Left renal cortex interstitium (tissue), 4 donors: ENCODE results near the gene KRT85. TPM values are rescaled to one million over a fixed set of nuclear protein-coding genes. Genes with fewer than 3 reads are reported as not detected.

ENCODE experiments used
- DNase-seq, 4 donors: peaks; one replicate each; pipeline ENCODE4 v3.0.0-alpha.2; 2013; ENCODE audit warnings: low read depth in 4 of 4, low spot score in 2 of 4, missing footprints in 1 of 4
- polyA plus RNA-seq, 4 donors: library from polyadenylated mRNA; unstranded; fragments of 120-200 nt; gene quantifications; one replicate each; pipeline ENCODE4 v1.2.1, GENCODE V29; 2013; ENCODE audit not compliant: insufficient read length in 4 of 4

The KRT85 gene
- polyA plus RNA-seq, 4 donors: not detected

DNA sequence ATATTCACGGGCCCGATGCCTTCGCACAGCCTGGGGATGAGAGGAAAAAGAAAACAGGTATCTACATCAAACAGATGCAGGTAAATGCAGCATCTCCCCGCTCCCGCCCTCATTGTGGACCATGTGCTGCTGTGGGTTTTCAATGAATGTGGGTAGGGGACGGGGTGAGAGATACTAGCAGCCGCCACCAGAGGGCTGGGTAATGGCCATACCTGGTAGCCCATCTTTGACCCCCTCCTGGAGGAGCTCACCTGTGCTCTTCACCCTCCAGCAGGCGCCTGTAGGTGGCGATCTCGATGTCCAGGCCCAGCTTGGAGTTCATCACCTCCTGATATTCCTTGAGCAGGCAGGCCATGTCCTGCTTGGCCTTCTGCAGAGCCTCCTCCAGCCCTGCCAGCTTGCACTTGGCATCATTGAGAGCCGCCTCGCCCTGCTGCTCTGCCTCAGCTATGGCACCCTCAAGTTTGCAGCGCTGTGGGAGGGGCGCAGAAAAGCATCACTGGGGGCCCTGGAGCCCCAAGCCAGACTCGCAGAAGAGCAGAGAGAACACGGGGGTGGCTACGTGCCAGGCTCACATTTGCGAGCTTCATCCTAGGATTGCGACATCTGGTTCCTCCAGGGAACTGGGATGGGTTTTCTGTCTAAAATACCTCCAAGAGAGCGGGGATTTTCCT lies 28.6 kb upstream of the KRT85 start:
- DNase-seq: no peak

- no peak for DNase-seq
Measured at GRCh38 chr12:52394836-52395405, 27.6 kb upstream of the KRT85 start.

- DNase-seq: no peak
Measured at GRCh38 chr12:52392465-52393007, 25.3 kb upstream of the KRT85 start.

DNA sequence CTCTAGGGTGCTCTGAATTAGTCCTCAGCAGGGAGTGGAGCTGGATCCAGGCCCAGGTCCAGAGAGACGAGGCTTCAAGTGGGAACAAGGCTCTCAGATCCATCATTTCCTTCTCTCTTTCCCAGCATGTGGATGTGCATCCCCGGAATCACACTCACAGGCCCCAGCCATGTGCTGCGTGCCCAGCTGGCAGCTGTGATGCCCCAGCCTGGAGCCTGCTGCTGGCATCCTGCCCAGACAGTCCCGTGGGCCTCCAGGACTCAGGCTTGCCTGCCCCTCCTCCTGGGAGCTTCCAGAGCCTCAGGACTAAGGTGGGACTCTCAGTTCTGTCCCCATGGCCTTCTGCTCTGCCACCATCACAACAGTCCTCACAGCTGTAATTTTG lies 24.3 kb upstream of the KRT85 start:
- no peak for DNase-seq

DNA sequence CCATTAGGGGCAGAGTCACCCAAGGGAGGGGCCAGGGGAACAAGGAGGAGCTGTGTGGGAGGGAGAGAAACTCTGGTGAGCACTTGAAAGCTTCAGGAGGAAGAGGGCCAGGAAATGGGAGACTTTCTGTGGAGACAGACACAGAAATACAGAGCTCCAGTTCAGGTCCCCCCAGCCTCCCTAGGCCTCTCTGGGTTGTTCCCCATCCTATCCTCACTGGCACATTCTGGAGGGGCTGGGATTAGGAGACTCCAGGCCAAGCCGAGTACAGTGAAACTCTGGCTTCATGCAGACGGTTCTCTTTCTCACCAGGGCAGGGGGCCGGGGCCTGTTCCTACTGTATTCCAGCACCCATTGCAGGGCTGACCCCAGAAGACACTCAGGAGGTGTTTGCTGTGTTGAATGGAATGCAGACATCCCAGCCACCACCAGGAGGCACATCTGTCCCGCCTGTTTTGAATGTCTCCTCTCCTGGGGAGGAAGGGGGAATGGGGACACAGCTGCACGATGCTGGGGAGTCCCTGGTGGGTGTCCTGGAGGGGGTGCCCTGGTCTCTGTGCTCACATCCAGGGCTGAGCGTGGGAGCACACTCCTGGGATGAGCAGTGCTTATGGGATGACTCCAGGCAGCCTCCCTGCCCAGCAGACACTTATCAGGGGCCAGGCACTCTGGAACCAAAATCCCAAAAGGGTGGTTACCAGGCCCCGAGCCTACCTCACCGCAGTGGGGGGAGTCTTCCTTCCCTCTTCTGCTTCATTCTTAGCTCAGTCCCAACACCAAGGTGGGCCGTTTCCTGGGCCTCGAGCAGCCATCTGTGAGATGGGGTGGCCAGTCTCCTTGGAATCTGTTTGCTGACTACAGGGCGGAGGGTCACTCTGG lies 23.7 kb upstream of the KRT85 start:
- no peak for DNase-seq

DNA sequence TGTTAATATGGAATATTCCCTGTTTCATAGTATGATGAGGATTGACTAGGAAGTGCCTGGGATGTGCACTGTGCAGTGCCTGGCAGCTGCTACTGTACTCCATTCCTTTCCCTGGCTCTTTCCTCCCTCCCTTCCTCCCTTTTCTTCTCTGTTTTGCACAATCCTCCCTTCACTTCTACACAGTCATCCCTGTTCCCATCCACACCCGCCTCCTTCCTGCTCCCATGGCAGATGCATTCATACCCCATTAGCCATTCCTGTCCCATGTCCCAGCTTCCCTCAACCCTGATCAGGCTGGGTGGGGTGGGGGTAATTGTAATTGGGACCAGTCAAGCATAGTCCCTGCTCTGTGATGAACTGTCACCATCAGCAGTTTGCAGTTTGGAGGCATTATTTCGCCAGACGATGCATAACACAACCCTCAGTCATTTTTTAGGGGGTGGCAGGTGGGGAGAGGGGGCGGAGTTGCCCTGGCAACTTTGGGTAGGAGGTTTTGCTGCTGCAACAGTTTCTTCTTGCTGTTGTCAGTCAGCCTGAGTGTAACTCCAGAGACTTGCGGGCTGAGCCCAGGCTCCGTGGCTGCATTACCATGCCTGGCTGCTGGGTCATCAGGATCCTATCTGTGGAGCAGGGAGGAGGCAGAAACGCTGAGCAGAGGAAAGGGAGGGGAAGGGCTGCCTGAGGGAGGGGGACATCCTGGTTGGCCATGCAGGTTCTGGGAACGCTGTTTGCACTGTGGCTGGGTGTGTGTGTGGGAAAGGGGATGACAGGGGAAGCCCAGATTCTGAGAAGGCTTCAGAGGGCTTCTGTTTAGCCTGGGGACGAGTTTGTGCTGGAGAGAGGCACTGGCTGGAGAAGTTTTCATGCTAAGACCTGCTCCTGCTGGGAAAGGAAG lies 22.3 kb upstream of the KRT85 start:
- no peak for DNase-seq

- DNase-seq: no peak
Measured at GRCh38 chr12:52387859-52388258, 20.6 kb upstream of the KRT85 start.

GRCh38 chr12:52385226-52385702 lies 18.0 kb upstream of the KRT85 start, which contains the start of gene KRT84:
TSS of gene KRT84 (minus strand) at chr12:52385652. CDS start at chr12:52385585, 67 bp downstream.
- no peak for DNase-seq

DNA sequence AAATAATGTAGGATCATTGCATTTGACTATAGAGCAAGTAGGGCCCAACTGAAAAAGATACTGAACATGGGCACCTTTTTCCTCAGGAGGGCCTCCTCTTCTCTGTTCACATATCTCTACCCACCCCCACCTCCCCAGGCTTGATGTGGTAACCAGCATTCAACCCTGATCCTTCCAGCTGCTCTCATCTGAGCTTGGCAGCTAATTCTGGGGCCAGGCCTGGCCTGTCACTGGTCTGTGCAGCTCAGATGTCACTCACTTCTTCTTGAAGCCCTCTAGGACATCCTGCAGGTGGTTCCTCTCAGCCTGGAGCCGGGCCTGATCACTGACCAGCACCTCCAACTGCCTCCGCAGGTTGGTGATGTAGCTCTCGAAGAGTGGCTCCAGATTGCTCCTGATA lies 16.1 kb upstream of the KRT85 start:
- no peak for DNase-seq

DNA sequence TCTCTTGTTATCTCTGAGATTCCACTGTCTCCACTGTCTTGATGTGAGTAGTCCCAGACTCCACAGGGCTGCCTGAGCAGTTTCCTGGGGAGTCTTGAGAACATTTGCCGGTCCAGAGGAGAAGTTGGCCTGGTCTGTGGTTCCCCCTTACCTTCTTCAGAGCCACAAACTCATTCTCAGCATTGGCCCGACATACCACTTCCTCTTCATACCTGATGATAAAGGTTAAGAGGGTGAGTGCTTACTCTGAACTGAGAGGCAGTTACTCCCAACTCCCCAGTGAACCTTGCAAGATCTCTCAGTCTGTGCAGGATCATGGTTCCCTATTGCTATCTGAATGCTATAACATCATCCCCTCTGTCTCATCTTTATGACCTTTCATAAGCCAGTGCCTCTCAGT lies 15.6 kb upstream of the KRT85 start:
- DNase-seq: no peak

DNA sequence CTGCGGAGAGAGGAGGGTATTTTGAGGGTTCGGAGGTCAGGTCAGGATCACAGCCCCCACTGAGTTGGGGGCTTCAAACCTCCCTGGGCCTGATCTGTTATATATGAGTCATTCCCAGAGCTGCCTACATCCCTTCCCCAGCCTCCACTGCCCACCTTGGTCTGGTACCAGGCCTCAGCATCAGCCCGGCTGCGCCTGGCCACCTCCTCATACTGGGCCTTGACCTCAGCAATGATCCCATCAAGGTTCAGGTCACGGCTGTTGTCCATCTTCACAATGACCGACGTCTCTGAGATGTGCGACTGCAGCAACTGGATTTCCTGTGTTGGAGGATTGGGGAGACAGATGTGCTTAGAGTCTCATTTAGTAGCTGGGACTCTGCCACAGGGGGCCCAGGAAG lies 13.9 kb upstream of the KRT85 start:
- no peak for DNase-seq

- no peak for DNase-seq
Measured at GRCh38 chr12:52380271-52380694, 13.0 kb upstream of the KRT85 start.

DNA sequence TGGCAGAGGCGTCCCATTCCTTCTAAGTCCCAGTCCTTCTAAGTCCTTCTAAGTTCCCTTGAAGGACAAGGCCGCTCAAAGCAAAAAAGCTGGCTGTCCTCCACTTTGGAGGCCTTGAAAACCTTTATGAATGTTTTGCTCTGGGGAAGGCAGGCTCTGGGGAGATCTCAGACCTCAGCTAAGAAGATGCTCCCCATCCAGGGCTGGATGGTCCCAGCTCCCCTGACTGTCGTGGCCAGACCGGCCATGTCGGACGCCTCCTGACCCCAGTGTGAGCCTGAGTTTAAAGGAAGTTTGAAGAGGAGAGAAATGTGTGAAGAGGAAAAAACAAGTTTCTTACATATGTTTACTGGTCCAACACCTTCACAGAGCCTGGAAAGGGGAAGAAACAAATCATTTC lies 12.3 kb upstream of the KRT85 start:
- no peak for DNase-seq

- DNase-seq: no peak
Measured at GRCh38 chr12:52378091-52378490, 10.8 kb upstream of the KRT85 start.

DNA sequence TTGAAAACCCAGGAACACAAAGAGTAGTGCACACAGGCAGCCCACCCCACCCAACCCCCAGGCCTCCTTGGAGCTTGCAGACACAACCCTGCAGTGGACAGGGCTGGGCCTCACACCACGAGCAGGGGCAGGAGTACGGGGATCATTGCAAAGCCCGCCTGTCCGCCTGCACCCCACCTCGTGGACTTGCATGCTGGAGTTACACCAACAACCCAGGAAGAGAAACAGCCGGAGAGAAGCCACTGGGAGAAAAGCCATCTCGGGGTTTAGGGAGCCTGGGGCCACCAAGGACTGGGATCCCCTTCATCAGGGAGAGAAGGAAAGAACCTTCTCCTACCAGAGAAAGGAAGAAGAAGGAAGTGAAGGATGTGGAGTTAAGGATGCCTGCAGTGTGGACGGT lies 10.0 kb upstream of the KRT85 start:
- DNase-seq: no peak

DNA sequence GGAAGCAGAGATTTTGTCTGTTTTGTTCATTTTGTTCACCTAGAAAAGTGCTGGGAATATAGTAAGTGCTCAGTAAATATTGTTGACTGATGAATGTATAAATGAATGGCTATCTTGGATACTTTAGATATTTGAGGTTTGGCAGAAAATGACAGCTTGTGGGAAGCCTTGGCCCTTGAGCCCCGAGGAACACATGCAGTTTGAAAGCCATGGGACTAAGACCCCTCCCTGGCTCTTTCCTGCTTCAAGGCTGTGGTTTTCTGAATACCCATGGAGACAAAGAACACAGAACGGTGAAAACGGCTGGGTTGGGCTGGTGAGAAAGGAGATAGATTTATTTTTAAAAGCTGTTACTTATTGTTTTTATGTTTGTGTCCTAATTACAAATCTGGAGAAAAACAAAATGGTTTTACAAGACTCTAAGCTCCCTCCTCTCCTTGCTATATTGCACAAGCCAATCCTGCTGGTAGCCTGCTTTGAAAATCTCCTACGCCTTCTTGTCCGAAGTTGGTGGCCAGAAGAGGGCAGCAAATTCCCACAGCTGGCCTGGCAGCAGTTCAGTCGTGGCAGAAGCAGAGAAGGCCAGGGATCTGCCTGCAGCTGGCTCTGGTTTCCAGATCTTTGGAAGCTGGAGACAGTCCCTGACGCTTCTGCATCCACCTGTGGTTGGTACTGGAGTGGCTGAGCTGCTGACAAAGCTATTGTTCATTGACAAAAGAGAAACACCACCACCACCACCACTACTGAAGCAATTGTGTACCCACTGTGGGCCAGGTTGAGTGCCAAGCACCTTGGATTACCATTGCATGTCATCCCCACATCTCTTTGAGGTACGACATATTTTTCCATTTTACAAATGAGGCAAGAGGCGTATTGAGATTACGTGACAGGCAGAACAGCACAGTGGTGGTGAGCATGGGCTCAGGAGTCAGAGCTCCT lies 5.2 kb upstream of the KRT85 start:
- peak; percentile 29 to 81 (median 60) for DNase-seq

GRCh38 chr12:52371716-52372115 lies 4.4 kb upstream of the KRT85 start:
- no peak for DNase-seq

GRCh38 chr12:52370926-52371608 lies 3.8 kb upstream of the KRT85 start:
- peak in 3 of 4 donors; percentile 18 to 55 (median 26) for DNase-seq
